Ishikawa (cell line): ENCODE data around the gene VMAC.

Experiments
- CEBPB ChIP-seq: IDR thresholded peaks from 2 replicates; pipeline ENCODE4 v1.6.1; 2012
- FOXM1 ChIP-seq: IDR thresholded peaks from 2 replicates; pipeline ENCODE4 v1.6.1; 2012; ENCODE audit warnings: low read depth, borderline replicate concordance
- TAF1 ChIP-seq: IDR thresholded peaks from 2 replicates; pipeline ENCODE4 v1.6.1; 2012; ENCODE audit warnings: low read depth, mild to moderate bottlenecking
- TF ChIP-seq, protein P1 (sequence below): IDR thresholded peaks from 2 replicates; pipeline ENCODE4 v1.6.1; 2012; ENCODE audit warnings: low read depth, mild to moderate bottlenecking

DNA sequence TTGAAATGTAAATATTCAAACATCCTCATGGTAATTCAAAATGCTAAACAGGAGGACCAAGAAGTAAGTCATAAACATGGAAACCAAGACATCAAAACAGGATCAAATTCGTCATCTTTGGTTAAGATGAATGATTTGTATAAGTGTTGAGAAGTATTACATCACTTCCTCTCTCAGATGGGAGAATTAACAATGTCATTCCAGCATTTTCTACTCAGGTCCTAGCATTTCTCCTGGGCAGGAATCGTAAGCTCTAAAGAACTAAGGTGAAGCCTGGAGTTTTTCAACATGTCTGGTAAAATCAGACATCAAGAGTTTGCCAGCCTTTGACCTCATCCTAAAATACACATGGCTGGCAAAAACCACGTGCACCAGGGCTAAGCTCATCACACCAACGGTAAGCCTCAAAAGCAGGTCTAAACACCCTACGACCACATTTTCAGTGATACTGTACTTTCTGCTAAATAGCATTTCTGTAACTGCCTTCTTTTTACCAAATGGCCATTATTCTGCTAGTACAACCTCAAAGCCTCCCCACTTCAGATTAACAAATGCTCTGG, 48.4 kb downstream of the VMAC start:
- TF ChIP-seq FOXM1 (no peak), TAF1 (no peak), CEBPB (no peak)
- TF ChIP-seq, protein P1, sequence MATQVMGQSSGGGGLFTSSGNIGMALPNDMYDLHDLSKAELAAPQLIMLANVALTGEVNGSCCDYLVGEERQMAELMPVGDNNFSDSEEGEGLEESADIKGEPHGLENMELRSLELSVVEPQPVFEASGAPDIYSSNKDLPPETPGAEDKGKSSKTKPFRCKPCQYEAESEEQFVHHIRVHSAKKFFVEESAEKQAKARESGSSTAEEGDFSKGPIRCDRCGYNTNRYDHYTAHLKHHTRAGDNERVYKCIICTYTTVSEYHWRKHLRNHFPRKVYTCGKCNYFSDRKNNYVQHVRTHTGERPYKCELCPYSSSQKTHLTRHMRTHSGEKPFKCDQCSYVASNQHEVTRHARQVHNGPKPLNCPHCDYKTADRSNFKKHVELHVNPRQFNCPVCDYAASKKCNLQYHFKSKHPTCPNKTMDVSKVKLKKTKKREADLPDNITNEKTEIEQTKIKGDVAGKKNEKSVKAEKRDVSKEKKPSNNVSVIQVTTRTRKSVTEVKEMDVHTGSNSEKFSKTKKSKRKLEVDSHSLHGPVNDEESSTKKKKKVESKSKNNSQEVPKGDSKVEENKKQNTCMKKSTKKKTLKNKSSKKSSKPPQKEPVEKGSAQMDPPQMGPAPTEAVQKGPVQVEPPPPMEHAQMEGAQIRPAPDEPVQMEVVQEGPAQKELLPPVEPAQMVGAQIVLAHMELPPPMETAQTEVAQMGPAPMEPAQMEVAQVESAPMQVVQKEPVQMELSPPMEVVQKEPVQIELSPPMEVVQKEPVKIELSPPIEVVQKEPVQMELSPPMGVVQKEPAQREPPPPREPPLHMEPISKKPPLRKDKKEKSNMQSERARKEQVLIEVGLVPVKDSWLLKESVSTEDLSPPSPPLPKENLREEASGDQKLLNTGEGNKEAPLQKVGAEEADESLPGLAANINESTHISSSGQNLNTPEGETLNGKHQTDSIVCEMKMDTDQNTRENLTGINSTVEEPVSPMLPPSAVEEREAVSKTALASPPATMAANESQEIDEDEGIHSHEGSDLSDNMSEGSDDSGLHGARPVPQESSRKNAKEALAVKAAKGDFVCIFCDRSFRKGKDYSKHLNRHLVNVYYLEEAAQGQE, result no peak
